ENCODE data around the gene RASD1.
"Not testable (repeated sequence)": the region's sequence is repeated elsewhere in the genome, so short reads cannot be mapped to it uniquely, and the experiment has no call there.

RASD1 gene

GRCh38 chr17:17457680-17458079 lies 38.5 kb downstream of the RASD1 start:
- TF ChIP-seq, protein P1, sequence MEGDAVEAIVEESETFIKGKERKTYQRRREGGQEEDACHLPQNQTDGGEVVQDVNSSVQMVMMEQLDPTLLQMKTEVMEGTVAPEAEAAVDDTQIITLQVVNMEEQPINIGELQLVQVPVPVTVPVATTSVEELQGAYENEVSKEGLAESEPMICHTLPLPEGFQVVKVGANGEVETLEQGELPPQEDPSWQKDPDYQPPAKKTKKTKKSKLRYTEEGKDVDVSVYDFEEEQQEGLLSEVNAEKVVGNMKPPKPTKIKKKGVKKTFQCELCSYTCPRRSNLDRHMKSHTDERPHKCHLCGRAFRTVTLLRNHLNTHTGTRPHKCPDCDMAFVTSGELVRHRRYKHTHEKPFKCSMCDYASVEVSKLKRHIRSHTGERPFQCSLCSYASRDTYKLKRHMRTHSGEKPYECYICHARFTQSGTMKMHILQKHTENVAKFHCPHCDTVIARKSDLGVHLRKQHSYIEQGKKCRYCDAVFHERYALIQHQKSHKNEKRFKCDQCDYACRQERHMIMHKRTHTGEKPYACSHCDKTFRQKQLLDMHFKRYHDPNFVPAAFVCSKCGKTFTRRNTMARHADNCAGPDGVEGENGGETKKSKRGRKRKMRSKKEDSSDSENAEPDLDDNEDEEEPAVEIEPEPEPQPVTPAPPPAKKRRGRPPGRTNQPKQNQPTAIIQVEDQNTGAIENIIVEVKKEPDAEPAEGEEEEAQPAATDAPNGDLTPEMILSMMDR (IDR thresholded peaks at IDR 0.05; ENCODE audit: insufficient read depth, missing control alignments): no peak
- FAIRE-seq (no peak), DNase-seq (ENCODE audit: insufficient read length, low spot score) (no peak)

DNA sequence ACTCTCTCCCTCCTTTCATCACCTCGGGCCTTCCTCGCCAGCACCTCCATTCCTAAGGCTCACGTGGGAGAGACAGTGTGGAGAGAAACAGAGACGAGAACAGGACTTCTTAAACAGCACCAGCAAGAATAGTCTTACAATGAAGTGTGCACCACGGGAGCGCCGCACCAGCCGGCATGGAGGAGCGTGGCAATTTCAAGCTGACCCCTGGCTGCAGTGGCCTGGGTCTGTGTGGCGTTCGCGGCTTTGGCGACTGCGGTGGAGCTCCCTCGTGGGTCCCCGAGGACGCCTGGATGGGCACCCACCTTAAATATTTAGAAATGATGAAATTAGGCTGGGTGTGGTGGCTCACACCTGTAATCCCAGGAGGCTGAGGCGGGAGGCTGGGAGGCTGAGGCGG lies 39.9 kb downstream of the RASD1 start:
- DNase-seq (ENCODE audit: insufficient read length, low spot score) (no peak), FAIRE-seq (no peak)
- TF ChIP-seq, protein P1 (IDR thresholded peaks at IDR 0.05; ENCODE audit: insufficient read depth, missing control alignments): no peak

- TF ChIP-seq, protein P1 (IDR thresholded peaks at IDR 0.05; ENCODE audit: insufficient read depth, missing control alignments): no peak
- no peak for FAIRE-seq
- no peak for DNase-seq (ENCODE audit: insufficient read length, low spot score)
Observed at GRCh38 chr17:17455173-17455572, 41.0 kb downstream of the RASD1 start.

DNA sequence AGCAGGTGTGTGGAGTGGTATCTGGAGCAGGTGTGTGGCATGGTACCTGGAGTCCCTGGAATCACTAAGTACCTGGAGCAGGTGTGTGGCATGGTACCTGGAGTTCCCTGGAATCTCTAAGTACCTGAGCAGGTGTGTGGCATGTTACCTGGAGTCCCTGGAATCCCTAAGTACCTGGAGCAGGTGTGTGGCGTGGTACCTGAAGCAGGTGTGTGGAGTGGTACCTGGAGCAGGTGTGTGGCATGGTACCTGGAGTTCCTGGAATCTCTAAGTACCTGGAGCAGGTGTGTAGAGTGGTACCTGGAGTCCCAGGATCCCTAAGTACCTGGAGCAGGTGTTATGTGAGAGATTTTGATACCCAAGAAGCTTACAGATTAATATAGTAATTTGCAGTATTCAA lies 41.5 kb downstream of the RASD1 start:
- not testable (repeated sequence) for FAIRE-seq; DNase-seq (ENCODE audit: insufficient read length, low spot score)

GRCh38 chr17:17454276-17454675 lies 41.9 kb downstream of the RASD1 start:
- TF ChIP-seq, protein P1 (IDR thresholded peaks at IDR 0.05; ENCODE audit: insufficient read depth, missing control alignments): no peak
- DNase-seq (ENCODE audit: insufficient read length, low spot score): no peak
- no peak for FAIRE-seq

GRCh38 chr17:17453088-17453487 lies 43.1 kb downstream of the RASD1 start:
- TF ChIP-seq, protein P1 (IDR thresholded peaks at IDR 0.05; ENCODE audit: insufficient read depth, missing control alignments): no peak
- DNase-seq (ENCODE audit: insufficient read length, low spot score) (no peak), FAIRE-seq (no peak)

DNA sequence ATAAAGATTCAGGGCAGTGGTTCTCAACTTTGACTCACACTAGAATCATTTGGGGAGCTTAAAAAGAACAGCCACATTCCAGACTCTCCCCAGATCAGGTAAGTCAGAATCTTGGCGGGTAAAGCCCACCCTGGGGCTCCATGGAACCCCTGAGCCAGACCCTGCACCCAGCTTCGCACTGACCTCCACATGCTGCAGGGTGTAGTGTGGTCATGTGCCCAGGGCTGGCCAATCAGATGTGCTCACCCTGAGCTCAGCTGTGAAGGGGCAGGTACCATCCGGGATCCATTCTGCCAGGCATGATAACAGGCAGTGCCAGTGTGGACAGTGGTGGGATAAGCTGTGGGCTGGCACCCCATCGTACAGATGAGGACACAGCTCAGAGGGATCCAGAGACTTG lies 47.5 kb downstream of the RASD1 start:
- no peak for DNase-seq (ENCODE audit: insufficient read length, low spot score)
- no peak for FAIRE-seq
- TF ChIP-seq, protein P1 (IDR thresholded peaks at IDR 0.05; ENCODE audit: insufficient read depth, missing control alignments): no peak

DNA sequence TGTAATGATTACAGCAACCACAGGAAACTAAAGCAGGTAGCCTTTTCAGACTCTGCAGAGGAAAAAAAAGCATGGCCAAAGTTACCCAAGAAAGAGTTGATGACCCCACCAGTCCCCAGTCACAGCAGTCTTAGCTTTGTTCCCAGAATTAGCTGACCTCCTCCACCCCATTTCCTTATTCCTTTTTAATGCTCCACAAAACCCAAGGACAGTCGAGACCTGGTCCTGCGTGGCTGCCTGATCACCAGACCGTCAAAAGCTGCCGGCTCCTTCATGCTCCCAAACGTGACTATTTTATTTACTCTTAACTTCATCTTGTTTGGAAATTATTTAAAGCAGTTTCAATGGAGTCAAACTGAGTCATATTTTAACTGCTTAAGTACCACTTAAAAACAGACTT lies 48.1 kb downstream of the RASD1 start:
- TF ChIP-seq, protein P1 (IDR thresholded peaks at IDR 0.05; ENCODE audit: insufficient read depth, missing control alignments): no peak
- DNase-seq (ENCODE audit: insufficient read length, low spot score) (no peak), FAIRE-seq (no peak)

All from D721Med (cell line).